Measurements from ENCODE around the gene CSTPP1.

- TF ChIP-seq CTCF (IDR thresholded peaks at IDR 0.05) (no peak), EZH2 (IDR thresholded peaks at IDR 0.05; ENCODE audit: borderline replicate concordance, insufficient read depth, low read depth, low read length, poor library complexity, severe bottlenecking) (no peak)
Measured at GRCh38 chr11:47202576-47202975, 266.0 kb downstream of the CSTPP1 start.
